NCI-H187 treated with DMSO at 0.1 percent for 48 hours (cell line): Measurements from ENCODE around the gene COL24A1.
"Not testable (repeated sequence)": the region's sequence is repeated elsewhere in the genome, so short reads cannot be mapped to it uniquely, and the experiment has no call there.

Experiments
- DNase-seq: peaks from one replicate; lab custom pipeline; 2025; lab: John Stamatoyannopoulos, UW

Gene COL24A1

DNA sequence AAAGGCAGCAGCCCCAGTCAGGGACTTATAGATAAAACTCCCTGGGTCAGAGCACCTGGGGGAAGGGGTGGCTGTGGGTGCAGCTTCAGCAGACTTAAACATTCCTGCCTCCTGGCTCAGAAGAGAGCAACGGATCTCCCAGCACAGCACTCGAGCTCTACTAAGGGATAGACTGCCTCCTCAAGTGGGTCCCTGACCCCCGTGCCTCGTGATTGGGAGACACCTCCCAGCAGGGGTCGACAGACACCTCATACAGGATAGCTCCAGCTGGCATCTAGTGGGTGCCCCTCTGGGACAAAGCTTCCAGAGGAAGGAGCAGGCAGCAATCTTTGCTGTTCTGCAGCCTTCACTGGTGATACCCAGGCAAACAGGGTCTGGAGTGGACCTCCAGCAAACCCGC is 84.1 kb downstream of the COL24A1 start:
- not testable (repeated sequence) for DNase-seq

DNA sequence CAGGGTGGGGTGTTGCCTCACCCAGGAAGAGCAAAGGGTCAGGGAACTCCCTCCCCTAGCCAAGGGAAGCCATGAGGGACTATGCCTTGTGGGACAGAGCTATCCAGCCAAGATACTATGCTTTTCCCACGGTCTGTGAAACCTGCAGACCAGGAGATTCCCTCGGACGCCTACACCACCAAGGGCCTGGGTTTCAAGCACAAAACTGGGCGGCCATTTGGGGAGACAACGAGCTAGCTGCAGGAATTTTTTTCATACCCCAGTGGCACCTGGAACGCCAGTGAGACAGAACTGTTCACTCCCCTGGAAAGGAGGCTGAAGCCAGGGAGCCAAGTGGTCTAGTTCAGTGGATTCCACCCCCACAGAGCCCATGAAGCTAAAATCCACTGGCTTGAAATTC is 84.7 kb downstream of the COL24A1 start:
- not testable (repeated sequence) for DNase-seq

DNA sequence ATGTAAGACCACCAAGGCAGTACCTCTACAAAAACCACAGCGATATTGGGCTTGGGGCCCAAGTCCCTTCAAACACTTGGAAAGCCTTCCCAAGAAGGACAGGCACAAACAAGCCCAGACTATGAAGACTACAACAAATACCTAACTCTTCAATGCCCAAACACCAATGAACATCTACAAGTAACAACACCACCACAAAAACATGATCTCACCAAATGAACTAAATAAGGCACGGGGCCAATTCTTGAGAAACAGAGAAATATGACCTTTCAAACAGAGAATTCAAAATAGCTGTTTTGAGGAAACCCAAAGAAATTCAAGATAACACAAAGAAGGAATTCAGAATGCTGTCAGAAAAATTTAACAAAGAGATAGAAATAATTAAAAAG is 86.8 kb downstream of the COL24A1 start:
- no peak for DNase-seq

DNA sequence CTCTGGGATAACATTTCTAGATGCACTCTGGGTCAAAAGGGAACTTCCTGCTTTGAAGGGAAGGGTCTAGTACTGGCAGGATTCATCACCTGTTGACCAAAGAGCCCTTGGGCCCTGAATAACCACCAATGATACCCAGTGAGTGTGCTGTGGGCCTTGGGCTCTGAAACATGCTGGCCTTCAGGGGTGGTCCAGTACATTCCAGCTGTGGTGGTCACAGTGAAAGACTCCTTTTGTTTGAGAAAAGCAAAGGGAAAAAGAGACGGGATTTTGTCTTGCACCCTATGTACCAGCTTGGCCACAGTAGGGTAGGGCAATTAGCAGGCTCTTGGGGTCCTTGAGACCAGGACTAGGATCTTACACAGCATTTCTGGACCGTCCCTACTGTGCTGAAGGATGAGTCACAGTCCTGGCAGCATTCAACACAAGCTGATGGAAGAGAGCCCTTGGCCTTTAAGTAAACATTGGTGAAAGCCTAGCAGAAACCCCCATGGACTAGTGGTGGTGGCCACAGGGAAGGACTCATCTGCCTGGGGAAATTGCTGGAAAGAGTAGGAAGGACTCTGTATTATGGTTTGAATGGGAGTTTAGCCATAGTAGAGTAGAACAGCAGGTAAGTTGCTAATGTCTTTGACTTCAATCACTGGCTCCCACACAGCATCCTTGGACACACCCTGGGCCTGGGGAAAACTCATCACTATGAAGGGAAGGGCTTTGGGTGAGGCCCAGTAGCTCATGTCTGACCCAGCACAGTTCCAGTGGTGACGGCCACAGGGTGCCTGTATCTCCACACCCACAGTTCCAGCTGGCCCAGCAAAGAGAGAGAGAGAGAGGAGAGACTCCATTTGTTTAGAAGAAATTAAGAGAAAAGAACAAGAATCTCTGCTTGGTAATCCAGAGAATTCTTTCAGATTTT is 87.5 kb downstream of the COL24A1 start:
- no peak for DNase-seq

DNA sequence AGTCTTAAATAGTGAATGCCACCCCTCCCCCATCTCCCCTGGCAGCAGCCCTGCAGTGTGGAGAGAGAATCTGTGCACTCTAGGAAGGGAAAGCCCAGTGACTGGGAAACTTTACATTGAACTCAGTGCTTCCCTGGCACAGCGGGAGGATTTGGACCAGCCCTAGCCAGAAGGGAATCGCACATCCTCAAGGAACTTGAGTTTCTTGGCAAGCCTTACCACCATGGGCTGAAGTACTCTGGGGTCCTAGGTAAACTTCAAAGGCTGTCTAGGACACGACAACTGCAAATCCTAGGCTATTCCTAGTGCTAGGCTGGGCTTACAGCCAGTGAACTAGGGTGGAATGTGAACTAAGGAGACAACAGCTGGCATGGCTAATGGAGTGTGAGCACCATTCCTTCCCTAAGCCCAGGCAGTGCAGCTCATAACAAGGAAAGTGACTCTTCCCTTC is 88.3 kb downstream of the COL24A1 start:
- no peak for DNase-seq

DNA sequence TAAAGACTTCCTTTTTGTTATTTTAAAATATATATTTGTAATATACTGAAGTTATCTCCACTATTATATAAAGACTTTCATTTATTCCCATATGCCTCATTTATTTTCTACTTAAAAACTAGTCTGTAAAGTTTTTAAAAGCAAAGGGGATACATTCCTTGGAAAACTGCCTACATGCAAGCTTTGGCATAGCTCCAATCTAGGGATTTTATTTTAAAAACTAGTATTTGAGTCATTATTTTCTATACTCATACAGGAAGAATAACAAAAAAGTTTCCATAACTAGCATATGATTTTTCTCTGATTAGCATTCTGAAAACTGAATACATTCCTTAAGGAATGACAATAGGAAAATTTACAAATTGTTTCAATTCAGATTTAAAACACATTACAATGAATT is 88.9 kb downstream of the COL24A1 start:
- no peak for DNase-seq

DNA sequence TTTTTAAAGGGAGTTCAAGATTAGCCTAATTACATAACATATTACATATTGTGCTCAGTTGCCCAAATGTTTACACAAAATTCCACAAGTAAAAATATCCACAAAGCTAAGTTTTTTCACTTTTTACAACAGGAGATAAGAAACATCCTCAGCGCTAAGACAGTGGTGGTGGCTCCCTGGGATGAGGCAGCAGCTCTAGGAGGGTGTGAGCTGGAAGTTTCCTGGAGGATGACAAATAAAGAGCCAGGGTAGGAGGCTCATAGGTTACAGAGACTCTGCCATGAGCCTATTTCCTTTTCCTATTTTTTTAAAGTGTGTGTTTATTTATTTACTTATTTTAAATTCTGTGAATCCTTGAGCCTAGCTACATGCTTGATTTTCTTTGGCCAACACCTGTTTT is 91.7 kb downstream of the COL24A1 start:
- no peak for DNase-seq

DNA sequence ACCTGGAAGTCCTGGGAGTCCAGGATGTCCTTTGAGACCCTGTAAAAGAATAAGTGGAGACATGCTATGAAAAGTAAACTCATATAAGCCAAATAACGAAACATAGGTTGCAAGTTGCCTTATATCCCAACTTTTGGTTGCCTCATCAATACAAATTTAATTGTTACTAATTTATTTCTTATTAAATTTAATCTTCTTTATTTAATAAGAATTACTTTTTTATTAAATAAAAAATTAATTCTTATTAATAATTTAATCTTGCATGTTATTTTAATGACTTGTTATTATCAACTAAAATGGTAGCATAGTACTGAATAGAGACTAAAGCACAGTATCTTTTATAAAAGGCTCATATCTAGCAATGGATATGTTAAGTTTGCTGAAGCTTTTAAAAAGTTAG is 92.9 kb downstream of the COL24A1 start:
- DNase-seq, result no peak

DNA sequence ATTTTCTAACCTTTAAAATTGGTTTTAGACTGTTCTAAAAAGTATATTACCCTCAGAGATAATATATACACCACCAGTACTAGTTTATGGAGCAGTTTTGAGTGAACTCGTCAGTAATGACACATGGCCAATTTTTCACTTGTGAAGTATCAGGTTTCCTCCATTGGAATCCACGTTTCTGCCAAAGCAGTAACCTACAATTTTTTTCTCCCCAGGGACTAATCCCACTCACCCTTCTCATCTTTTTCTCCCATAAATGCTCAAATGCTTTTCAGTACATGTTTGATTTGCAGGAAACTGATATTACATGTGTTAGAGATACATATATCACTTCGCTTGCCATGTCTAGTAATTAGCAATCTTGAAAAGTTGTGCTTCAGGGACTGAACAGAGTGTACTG is 94.1 kb downstream of the COL24A1 start:
- no peak for DNase-seq

DNA sequence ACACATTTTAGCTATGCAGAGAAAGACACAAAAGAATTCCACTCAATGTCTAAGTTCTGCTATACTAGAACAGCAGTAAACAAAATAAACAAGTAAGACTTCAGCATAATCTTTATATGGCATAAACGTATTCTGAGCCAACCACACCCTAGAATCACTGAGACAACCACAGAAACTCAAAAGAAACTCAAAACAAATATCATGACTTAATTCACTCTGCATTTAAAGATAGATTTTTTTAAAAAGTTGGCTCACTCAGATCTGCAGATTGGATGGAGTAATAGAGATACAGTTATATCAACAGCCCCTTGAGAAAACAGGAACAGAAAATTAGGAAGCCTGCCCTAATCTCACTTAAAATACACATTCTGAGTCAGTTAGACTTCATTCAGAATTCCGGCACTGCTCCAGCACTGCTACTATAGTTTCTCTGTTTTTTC is 95.0 kb downstream of the COL24A1 start:
- DNase-seq, result no peak

DNA sequence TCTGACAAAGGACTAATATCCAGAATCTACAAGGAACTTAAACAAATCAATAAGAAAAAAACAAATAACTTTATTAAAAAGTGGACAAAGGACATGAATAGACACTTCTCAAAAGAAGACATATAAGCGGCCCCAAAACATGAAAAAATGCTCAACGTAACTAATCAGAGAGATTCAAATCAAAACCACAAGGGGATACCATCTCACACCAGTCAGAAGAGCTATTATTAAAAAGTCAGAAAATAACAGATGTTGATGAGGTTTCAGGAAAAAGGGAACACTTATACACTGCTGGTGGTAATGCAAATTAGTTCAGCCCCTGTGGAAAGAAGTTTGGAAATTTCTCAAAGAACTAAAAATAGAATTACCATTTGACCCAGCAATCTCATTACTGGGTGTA is 102.2 kb downstream of the COL24A1 start:
- no peak for DNase-seq

DNA sequence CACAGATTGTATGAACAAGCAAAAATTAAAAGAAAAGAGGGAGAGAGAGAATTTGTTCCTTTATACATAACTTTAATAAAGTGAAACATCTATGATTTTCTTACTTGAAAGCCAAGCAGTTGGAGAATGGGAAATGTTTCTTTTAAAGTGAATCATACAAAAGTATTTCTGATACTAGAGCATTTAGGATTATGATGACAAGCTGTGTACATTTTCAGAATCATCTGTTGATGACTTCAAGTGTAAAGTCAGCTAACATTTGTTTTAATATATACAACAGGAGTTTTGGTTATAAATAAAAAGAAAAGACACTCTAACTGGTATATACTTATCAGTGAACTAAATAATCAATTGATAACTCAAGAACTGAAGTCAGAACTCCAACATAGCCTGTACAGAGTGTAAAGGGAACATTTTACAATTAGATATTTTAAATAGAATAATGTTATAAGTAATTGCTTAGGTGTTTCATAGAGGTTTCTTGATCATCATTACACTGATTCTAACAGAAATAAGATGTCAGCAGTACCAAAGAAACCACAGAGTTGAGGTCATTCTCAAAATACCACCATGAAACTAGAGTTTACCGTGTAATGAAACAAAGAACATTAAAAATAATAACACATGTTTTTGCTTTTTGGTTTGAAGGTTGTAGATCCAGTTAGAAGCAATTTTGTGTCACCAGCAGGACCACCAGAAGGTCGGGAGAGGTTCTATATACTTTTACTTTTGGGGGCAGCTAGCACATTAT is 103.4 kb downstream of the COL24A1 start:
- no peak for DNase-seq

DNA sequence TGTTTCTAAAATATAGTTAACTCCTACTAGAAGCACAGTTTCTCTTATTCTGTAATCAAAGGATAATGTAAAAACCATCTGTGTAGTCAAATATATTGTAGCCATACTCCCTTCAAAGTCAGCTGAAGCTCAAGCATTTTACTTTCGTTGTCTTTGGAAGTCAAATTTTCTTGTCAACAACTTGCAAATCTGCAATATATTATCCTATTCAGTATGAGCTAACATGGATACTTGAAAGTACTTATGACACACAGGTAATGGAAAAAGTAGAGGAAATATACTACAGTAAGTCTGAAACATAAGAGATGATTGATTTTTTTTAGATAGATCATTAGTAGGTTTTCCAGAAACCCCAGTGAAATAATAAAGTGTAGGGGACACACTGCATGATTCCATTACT is 121.5 kb downstream of the COL24A1 start:
- no peak for DNase-seq

DNA sequence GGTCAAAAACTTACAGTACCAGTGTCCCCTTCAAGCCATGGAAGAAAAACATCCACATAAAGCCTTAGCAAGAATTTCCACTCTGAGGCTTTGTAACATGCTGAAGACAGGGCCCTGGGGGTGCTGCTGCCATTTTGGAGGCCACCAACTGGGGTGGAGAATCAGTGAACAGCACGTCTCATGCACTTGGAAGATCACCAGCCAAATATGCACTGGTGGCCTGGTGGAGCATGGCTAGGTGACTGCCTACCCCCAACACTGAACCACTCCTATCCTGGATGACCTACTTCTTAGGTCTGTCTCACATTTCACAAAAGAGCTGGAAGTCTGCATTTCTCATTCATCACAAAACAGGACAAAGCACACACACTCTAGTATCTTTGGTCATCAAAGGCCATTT is 126.4 kb downstream of the COL24A1 start:
- no peak for DNase-seq

DNA sequence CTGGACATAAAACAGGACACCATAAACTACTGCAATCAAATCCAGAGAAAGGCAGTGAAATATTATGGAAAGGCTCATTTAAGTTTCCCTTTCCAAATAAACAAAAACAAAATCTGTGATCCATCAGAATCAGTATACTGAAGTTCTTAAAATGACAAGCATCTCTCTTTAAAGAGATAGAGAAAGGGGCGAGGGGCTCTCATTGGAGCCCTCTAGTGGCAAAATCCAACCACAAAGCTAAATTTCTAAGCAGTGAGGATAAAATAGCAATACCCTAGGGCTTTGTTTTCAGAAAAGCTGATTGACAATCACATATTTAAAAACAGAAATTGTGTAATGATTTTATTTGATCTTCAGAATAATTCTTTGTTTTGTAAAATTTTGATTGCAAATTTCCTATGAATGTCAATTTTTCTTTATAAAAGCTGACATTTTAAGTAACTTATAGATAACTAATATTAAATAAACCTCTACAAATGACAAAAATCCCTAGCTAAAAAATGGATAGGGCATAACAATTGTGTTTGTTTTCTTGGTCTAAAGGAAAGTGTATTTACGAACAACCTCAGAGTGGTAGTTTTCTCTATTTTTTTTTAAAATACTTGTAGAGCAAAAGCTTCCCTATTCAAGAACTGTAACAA is 138.2 kb downstream of the COL24A1 start:
- DNase-seq, result no peak

DNA sequence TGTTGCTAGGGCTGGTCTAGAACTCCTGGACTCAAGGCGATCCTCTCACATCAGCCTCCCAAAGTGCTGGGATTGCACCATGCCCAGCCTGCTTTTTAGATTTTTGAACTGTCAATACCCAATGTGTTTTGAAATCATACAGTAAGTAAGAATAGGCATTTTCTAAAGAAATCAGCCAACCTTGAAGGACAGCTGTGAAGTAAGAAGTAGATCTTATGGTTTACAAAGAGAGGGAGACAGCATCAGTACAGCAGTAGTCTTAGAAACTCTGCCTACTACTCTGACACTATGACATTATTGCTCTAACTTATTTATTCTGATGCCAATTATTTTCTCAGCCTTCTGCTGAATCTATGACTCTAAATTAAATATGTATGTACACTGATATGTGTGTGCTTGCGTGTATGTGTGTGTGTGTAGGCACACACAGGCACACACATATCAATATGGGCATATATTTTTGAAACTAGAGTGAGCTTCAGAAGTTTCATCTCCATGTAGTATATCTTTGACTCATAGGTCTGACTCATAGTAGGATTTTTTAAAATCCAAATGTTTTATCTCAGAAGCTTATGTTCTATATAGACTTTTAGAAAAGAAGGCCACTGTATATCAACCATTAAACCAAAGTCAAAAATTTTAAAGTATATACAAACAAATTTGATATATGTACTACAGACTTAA is 140.4 kb downstream of the COL24A1 start:
- DNase-seq, result no peak

DNA sequence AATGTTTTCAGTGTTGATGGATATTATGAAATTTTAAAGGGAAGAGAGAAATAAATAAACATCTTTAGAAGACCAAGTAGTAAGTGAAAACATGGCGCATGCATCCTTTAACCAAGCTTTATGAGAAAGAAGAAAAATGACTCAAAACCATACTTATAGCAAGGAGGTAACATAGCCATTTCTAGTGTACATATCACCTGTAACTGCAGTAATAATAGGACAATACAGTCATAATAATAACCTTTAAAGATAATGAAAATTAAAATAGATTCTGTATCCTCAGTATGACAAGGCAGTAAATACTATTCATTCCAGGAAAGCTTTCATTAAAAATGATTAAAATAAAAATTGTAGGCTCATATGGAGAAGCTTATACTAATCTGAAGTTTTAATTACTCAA is 141.2 kb downstream of the COL24A1 start:
- no peak for DNase-seq

DNA sequence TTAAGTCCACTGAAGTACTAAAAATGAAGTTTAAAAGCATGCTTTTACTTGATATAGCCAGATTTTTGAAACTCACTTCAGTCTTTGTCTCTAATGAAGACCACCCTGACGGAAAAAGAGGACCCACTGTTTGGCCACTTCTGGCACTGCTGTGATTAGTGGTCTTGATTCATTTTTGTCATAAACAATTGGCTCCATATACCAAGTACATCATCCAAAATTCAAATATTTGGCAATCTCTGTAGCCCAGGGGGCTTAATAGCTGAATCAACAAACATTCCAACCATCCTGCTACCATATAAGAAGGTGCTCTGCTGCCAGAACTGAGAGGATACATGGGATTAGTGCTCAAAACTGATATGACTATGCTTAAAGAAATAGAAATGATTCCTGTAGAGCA is 156.0 kb downstream of the COL24A1 start:
- no peak for DNase-seq

DNA sequence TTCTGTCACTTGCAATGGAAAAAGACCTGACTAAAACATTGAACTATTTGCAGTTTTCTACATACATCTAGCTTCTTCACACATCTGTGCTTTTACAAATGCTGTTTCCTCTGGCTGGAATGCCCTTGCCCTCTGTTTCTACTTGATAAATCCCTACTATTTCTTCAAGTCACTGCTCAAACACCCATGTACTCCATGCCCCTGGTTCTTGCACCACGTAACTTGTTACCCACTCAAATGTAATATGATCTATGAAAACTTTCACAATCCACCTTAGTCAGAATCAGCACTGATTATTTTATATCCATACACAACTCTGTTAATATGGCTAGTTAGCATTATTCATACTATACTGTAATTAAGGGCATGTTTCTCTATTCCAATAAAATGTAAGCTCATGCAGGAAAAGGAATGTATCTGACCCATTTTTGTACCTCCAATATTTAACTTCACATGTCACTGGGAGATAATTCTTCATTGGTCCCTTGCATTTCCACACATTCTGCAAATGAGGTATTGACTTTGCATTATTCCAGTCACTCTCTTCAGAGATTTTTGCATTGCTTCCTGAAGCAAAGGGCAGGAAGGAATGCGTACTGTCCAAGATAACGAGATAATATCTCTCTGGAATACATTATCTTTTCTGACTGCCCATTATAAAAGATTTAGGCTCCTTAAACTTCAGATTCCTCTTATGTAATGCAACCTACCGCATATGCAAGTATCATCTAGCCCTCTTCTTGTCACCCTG is 158.3 kb downstream of the COL24A1 start:
- no peak for DNase-seq

DNA sequence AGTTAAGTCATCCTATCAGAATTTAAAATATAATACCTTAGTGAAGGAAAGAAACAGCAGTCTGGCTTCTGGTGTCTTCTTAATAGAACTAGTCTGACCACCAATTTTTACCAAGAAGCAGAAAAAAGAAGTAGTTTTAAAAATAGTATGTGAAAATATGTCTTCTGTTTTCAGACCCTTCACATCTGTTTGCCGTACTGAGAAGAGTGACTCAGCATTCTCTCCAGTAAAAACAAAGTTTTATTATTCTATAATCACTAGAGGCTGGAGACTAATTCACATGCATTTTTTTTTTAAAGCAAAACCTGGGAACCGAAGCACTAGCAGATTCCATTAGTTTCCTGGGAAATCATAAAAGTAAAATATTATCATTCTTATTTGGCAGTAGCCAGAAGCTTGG is 163.8 kb downstream of the COL24A1 start:
- no peak for DNase-seq

DNA sequence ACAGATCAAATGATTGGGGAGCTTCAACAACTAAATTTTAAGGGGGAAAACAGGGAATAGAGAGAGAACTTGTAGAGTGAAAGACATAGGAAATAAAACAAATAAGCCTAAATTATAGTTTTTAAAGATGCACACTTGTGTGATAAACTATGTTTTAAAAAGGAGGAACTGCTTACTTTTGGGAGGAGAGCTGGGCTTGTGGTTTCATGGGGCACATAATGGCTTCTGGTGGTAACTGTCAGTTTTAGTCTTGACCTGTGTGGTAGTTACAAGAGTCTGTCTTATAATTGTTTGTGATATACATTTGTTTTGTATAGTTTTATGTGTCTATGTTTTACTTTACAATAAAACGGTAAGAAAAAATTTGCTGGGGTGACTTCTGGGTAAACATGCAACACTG is 165.3 kb downstream of the COL24A1 start:
- no peak for DNase-seq
